DND-41 (cell line): ENCODE data around the gene MIA.

Source experiments
- ATAC-seq: fragments of 200-7000 bp; cut with Tn5 transposase; 3 replicates; pipeline ENCODE4 v1.9.1; 2021; ENCODE audit warnings: low read depth; ENCODE audit not compliant: insufficient read depth
- DNase-seq: peaks from one replicate; pipeline ENCODE4 v3.0.0-alpha.2; 2020
- H2AFZ ChIP-seq: 2 replicates; pipeline ENCODE4 v1.6.0; 2012; ENCODE audit warnings: low read depth, low read length
- H3K27ac ChIP-seq: 2 replicates; pipeline ENCODE4 v1.5.1; 2012; ENCODE audit warnings: low read length, inconsistent platforms
- H3K27me3 ChIP-seq: fragments of 200-600 bp; sonication (generic); 2 replicates; pipeline ENCODE4 v1.6.0; 2012; ENCODE audit warnings: low read length, mild to moderate bottlenecking, inconsistent platforms; ENCODE audit not compliant: insufficient read depth, poor library complexity
- H3K36me3 ChIP-seq: 2 replicates; pipeline ENCODE4 v1.5.1; 2012; ENCODE audit warnings: low read length, inconsistent platforms; ENCODE audit not compliant: insufficient read depth
- H3K4me1 ChIP-seq: 2 replicates; pipeline ENCODE4 v1.5.1; 2012; ENCODE audit warnings: mild to moderate bottlenecking, low read length; ENCODE audit not compliant: insufficient read depth
- H3K4me2 ChIP-seq: 2 replicates; pipeline ENCODE4 v1.6.0; 2012; ENCODE audit warnings: mild to moderate bottlenecking, moderate library complexity, low read length, inconsistent platforms; ENCODE audit not compliant: insufficient read depth
- H3K4me3 ChIP-seq, 2 experiments: fragments of 200-600 bp in 1 of 2; shearing (Covaris generic) in 1 of 2; 2 replicates each; pipeline ENCODE4 v1.5.1; 2012 to 2016; ENCODE audit warnings: inconsistent platforms in 2 of 2, low read length in 2 of 2, mild to moderate bottlenecking in 2 of 2, low read depth in 1 of 2, moderate library complexity in 1 of 2
- H3K79me2 ChIP-seq: 2 replicates; pipeline ENCODE4 v1.6.0; 2012; ENCODE audit warnings: low read length, inconsistent platforms; ENCODE audit not compliant: insufficient read depth
- H3K9ac ChIP-seq: 2 replicates; pipeline ENCODE4 v1.6.0; 2012; ENCODE audit warnings: low read depth, mild to moderate bottlenecking, inconsistent platforms, low read length, moderate library complexity
- H3K9me3 ChIP-seq: 2 replicates; pipeline ENCODE4 v1.5.1; 2012; ENCODE audit warnings: low read length, moderate library complexity, mild to moderate bottlenecking, inconsistent platforms; ENCODE audit not compliant: insufficient read depth, severe bottlenecking
- H4K20me1 ChIP-seq: 2 replicates; pipeline ENCODE4 v1.6.0; 2012; ENCODE audit warnings: low read length; ENCODE audit not compliant: insufficient read depth
- CTCF ChIP-seq: IDR thresholded peaks from 2 replicates; pipeline ENCODE4 v1.5.1; 2012; ENCODE audit warnings: borderline replicate concordance, low read length, moderate library complexity, mild to moderate bottlenecking; ENCODE audit not compliant: poor library complexity, severe bottlenecking; ENCODE audit errors: extremely low read depth
- EZH2 ChIP-seq: IDR thresholded peaks from 3 replicates; pipeline ENCODE4 v1.6.1; 2012; ENCODE audit warnings: borderline replicate concordance, low read depth, mild to moderate bottlenecking, moderate library complexity, low read length, inconsistent platforms; ENCODE audit not compliant: severe bottlenecking

The MIA gene

GRCh38 chr19:40775632-40776022 lies 306 bp downstream of the MIA start:
- no peak for ATAC-seq
- H3K9ac ChIP-seq: no peak overlapping the region
- H3K27me3 ChIP-seq: no peaks in the 10 kb centered on the region
- no peak overlapping the region for H2AFZ ChIP-seq
- H4K20me1 ChIP-seq: peaks cover 8% of the 10 kb centered on the region; the same call in 1 of the 2 replicates
- TF ChIP-seq CTCF: no peak
- no peak for TF ChIP-seq EZH2
- H3K36me3 ChIP-seq: no peaks in the 10 kb centered on the region
- no peak overlapping the region for H3K4me3 ChIP-seq
- no peak for DNase-seq
- no peak overlapping the region for H3K27ac ChIP-seq
- peaks cover 13% of the 10 kb centered on the region for H3K79me2 ChIP-seq
- peaks cover 21% of the 10 kb centered on the region for H3K4me1 ChIP-seq
- no peak overlapping the region for H3K4me2 ChIP-seq
- H3K9me3 ChIP-seq: no peaks in the 10 kb centered on the region

GRCh38 chr19:40776364-40776763 lies 1.0 kb downstream of the MIA start:
- Histone ChIP-seq H3K79me2 (peaks cover 13% of the 10 kb centered on the region), H4K20me1 (peaks cover 8% of the 10 kb centered on the region; the same call in 1 of the 2 replicates), H3K4me3 (no peak overlapping the region), H3K27me3 (no peaks in the 10 kb centered on the region), H3K36me3 (no peaks in the 10 kb centered on the region; the same call in 1 of the 2 replicates), H2AFZ (no peak overlapping the region), H3K9me3 (no peaks in the 10 kb centered on the region), H3K27ac (no peak overlapping the region), H3K9ac (no peak overlapping the region), H3K4me1 (peaks cover 21% of the 10 kb centered on the region), H3K4me2 (0 out of 2 replicates have a peak overlapping the region, but pooled peaks have one; percentile 68)
- TF ChIP-seq EZH2 (no peak), CTCF (no peak)
- ATAC-seq (no peak), DNase-seq (no peak)

GRCh38 chr19:40776932-40777644 lies 1.8 kb downstream of the MIA start:
- peak overlapping the region; percentile 86 for H2AFZ ChIP-seq
- H3K4me3 ChIP-seq: peak overlapping the region; percentile 15 to 83; a peak in 3 of 4 replicates
- peaks cover 13% of the 10 kb centered on the region for H3K79me2 ChIP-seq
- DNase-seq (peak; percentile 97), ATAC-seq (peak; percentile 75)
- peaks cover 1% of the 10 kb centered on the region; the same call in 1 of the 2 replicates for H3K36me3 ChIP-seq
- H3K9ac ChIP-seq: peak overlapping the region; percentile 79
- H3K27me3 ChIP-seq: no peaks in the 10 kb centered on the region
- peaks cover 21% of the 10 kb centered on the region for H3K4me1 ChIP-seq
- no peak for TF ChIP-seq EZH2
- no peak for TF ChIP-seq CTCF
- H3K27ac ChIP-seq: peak overlapping the region; percentile 95
- no peaks in the 10 kb centered on the region for H3K9me3 ChIP-seq
- peak overlapping the region; percentile 68 for H3K4me2 ChIP-seq
- H4K20me1 ChIP-seq: peaks cover 8% of the 10 kb centered on the region; the same call in 1 of the 2 replicates
